Endothelial cell (in vitro differentiated cells): ENCODE data around the gene SLC10A1. TPM values are rescaled to one million over a fixed set of nuclear protein-coding genes. Genes with fewer than 3 reads are reported as not detected.

Experiments used
- DNase-seq: peaks from one replicate; pipeline ENCODE4 v3.0.0; 2021; ENCODE audit warnings: low spot score
- H3K27ac Mint-ChIP-seq: one replicate; pipeline ENCODE4 v1.8.0; 2021; ENCODE audit warnings: mixed read lengths, inconsistent platforms; ENCODE audit not compliant: unreplicated experiment
- H3K27me3 Mint-ChIP-seq: one replicate; pipeline ENCODE4 v1.8.0; 2021; ENCODE audit warnings: mild to moderate bottlenecking, moderate library complexity, mixed read lengths, inconsistent platforms; ENCODE audit not compliant: unreplicated experiment
- H3K36me3 Mint-ChIP-seq: one replicate; pipeline ENCODE4 v1.8.0; 2021; ENCODE audit warnings: mild to moderate bottlenecking, low read depth, mixed read lengths, inconsistent platforms; ENCODE audit not compliant: unreplicated experiment
- H3K4me1 Mint-ChIP-seq: one replicate; pipeline ENCODE4 v1.8.0; 2021; ENCODE audit warnings: mild to moderate bottlenecking, mixed read lengths, inconsistent platforms; ENCODE audit not compliant: unreplicated experiment
- H3K4me3 Mint-ChIP-seq: one replicate; pipeline ENCODE4 v1.8.0; 2021; ENCODE audit warnings: mild to moderate bottlenecking, mixed read lengths, inconsistent platforms; ENCODE audit not compliant: unreplicated experiment
- H3K9me3 Mint-ChIP-seq: one replicate; pipeline ENCODE4 v1.8.0; 2021; ENCODE audit warnings: mixed read lengths, inconsistent platforms; ENCODE audit not compliant: unreplicated experiment
- total RNA-seq: library from RNA; stranded (reverse); fragmentation: NEBNext Ultra II Directional; extraction: Animal tissue kit (Norgen Biotek cat#: 25700); gene quantifications from one replicate; pipeline ENCODE4 v1.2.1, GENCODE V29; 2021; ENCODE audit not compliant: unreplicated experiment
- TF ChIP-seq, protein P1 (sequence below): fragments of 200-600 bp; sonication (generic); IDR thresholded peaks from one replicate; pipeline ENCODE4 v1.5.0; 2021; ENCODE audit warnings: antibody characterized with exemption; ENCODE audit not compliant: unreplicated experiment

The SLC10A1 gene
- total RNA-seq, 1 donor from 2014 or later: not detected

DNA sequence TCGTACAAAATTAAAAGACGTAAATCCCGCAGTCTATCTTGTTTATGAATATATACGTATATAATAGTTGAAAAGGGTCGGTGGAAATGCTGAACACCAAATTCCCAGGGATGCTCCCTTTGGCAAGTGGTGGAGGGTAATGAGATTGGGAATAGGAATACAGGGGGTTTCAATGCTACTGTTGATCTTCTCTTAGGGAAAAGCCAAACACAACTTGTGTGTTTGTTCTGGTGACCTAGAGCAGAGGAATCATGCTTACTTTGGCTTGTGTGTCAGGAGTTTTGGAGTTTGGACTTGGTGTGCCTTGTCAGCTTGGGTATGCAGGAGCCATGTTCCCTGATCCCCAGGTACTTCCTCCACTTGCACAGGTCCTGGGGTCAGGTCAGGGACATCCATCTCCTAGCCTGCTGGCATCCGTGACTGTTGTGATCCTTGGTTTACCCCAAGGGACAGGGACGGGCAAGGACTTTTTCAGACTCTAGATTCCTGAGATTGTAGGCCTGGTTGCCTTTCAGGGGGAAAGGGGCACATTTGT, 4.1 kb downstream of the SLC10A1 start:
- Mint-ChIP-seq H3K9me3 (no peaks in the 10 kb centered on the region), H3K27me3 (no peaks in the 10 kb centered on the region)

DNA sequence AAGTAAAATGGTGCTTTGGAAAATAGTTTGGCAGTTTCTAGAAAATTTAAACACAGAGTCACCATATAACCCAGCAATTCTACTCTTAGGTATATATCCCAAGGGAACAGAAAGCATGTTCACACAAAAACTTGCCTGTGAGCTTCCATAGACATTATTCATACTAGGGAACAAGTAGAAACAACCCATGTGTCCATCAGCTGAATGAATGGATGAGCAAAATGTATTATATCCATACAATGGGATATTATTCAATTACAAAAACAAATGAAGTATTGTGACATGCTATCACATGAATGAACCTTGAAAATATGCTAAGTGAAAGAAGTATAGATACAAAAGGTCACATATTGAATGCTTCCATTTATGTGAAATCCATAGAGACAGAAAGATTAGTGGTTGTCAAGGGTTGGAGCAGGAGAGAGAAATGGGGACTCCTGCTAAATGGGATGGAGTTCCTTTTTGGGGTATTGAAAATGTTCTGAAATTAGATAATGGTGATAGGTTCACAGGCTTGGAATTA, 7.9 kb downstream of the SLC10A1 start:
- Mint-ChIP-seq H3K4me1 (no peaks in the 10 kb centered on the region), H3K4me3 (no peak overlapping the region), H3K9me3 (no peaks in the 10 kb centered on the region), H3K27ac (no peak overlapping the region), H3K27me3 (no peaks in the 10 kb centered on the region), H3K36me3 (no peaks in the 10 kb centered on the region)
- TF ChIP-seq, protein P1, sequence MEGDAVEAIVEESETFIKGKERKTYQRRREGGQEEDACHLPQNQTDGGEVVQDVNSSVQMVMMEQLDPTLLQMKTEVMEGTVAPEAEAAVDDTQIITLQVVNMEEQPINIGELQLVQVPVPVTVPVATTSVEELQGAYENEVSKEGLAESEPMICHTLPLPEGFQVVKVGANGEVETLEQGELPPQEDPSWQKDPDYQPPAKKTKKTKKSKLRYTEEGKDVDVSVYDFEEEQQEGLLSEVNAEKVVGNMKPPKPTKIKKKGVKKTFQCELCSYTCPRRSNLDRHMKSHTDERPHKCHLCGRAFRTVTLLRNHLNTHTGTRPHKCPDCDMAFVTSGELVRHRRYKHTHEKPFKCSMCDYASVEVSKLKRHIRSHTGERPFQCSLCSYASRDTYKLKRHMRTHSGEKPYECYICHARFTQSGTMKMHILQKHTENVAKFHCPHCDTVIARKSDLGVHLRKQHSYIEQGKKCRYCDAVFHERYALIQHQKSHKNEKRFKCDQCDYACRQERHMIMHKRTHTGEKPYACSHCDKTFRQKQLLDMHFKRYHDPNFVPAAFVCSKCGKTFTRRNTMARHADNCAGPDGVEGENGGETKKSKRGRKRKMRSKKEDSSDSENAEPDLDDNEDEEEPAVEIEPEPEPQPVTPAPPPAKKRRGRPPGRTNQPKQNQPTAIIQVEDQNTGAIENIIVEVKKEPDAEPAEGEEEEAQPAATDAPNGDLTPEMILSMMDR: no peak
- DNase-seq: no peak

More for the DNA sequence above, 4.1 kb downstream of the SLC10A1 start:
- no peak for DNase-seq
- peaks cover 8% of the 10 kb centered on the region for H3K4me1 Mint-ChIP-seq
- H3K27ac Mint-ChIP-seq: no peak overlapping the region
- no peaks in the 10 kb centered on the region for H3K36me3 Mint-ChIP-seq
- TF ChIP-seq, protein P1: no peak
- no peak overlapping the region for H3K4me3 Mint-ChIP-seq

DNA sequence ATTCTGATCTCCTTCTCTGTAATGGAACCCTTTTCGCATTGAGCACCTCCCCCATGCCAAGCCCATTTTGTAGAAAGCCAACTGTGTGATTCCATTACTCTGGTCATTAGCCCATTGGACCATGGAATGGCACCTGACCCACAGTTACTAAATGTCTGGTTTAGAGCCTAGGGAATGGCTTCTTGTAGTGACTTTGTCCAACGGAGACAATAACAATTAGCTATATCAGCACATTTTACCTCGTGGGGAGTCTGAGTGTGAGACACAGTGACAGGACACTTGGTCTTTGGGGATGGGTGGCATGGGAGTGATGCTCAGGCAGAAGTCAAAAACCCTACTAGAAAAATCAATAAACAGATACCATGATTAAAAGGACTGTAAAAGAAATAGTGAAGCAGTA, 10.4 kb downstream of the SLC10A1 start:
- Mint-ChIP-seq H3K4me3 (no peak overlapping the region), H3K36me3 (no peaks in the 10 kb centered on the region), H3K9me3 (no peaks in the 10 kb centered on the region), H3K27me3 (no peaks in the 10 kb centered on the region), H3K4me1 (no peaks in the 10 kb centered on the region), H3K27ac (no peak overlapping the region)
- TF ChIP-seq, protein P1: no peak
- DNase-seq: no peak

DNA sequence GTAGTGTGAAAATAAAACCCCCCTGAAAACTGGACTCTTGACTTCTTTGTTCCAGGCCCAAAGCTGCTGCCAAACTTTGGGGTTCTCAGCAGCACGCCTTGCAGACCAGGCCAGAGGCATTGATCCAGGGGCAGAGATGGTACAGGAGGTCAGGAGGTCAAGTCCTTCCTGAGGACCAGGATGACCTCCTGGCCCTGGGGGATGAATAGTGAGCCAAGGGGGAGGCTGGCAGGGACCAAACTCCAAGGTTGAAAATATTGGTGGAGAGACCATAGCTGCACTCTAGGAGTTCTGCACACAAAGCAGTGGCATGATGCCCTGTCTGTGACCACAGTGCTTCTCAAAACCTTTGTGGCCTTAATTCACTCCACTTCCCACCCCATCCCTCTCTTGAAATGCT, 12.1 kb downstream of the SLC10A1 start:
- Mint-ChIP-seq H3K27ac (no peak overlapping the region), H3K4me1 (no peaks in the 10 kb centered on the region), H3K4me3 (no peak overlapping the region), H3K9me3 (no peaks in the 10 kb centered on the region), H3K36me3 (no peaks in the 10 kb centered on the region), H3K27me3 (no peaks in the 10 kb centered on the region)
- TF ChIP-seq, protein P1: no peak
- DNase-seq: no peak

DNA sequence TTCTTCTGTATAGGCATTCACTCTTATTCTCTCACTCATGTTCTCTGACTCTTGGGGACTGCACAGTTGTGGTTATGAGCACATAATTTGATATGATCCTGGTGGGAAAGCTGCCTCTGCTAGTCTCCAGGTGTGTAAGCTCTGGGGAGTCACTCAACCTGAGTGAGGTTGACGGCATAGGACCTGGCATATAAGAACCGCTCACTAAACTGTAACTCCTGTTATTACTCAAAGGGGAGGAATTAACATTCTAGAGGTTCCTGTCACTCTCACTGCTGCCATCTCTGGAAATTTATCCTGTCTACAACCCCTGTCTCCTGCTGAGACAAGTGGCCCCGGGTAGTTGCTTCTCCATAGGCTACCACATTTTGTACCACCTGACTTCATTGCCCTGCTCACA, 16.1 kb downstream of the SLC10A1 start:
- TF ChIP-seq, protein P1: no peak
- Mint-ChIP-seq H3K27ac (no peak overlapping the region), H3K4me1 (no peaks in the 10 kb centered on the region), H3K4me3 (no peak overlapping the region), H3K27me3 (no peaks in the 10 kb centered on the region), H3K9me3 (no peaks in the 10 kb centered on the region), H3K36me3 (peaks cover 21% of the 10 kb centered on the region)
- DNase-seq: no peak
